Ishikawa (cell line): ENCODE measurements around the gene TOPAZ1.
A peak's percentile ranks its signal among the peaks of the same experiment; 100 is the strongest.

ENCODE experiments used
- CEBPB ChIP-seq: IDR thresholded peaks from 2 replicates; pipeline ENCODE4 v1.6.1; 2012
- CREB1 ChIP-seq: IDR thresholded peaks from 2 replicates; pipeline ENCODE4 v1.6.1; 2012; ENCODE audit warnings: low read depth
- EGR1 ChIP-seq: IDR thresholded peaks from 2 replicates; pipeline ENCODE4 v1.6.1; 2012
- EP300 ChIP-seq: IDR thresholded peaks from 2 replicates; pipeline ENCODE4 v1.6.1; 2012; ENCODE audit warnings: borderline replicate concordance
- FOXM1 ChIP-seq: IDR thresholded peaks from 2 replicates; pipeline ENCODE4 v1.6.1; 2012; ENCODE audit warnings: low read depth, borderline replicate concordance
- MAX ChIP-seq: IDR thresholded peaks from 2 replicates; pipeline ENCODE4 v1.6.1; 2012
- NFIC ChIP-seq: IDR thresholded peaks from 2 replicates; pipeline ENCODE4 v1.6.1; 2012
- RAD21 ChIP-seq: IDR thresholded peaks from 2 replicates; pipeline ENCODE4 v1.6.1; 2012; ENCODE audit warnings: low read depth
- REST ChIP-seq: IDR thresholded peaks from 2 replicates; pipeline ENCODE4 v1.6.1; 2012; ENCODE audit warnings: low read depth, mild to moderate bottlenecking
- TAF1 ChIP-seq: IDR thresholded peaks from 2 replicates; pipeline ENCODE4 v1.6.1; 2012; ENCODE audit warnings: low read depth, mild to moderate bottlenecking
- TEAD4 ChIP-seq: IDR thresholded peaks from 2 replicates; pipeline ENCODE4 v1.6.1; 2012
- USF1 ChIP-seq: IDR thresholded peaks from 2 replicates; pipeline ENCODE4 v1.6.1; 2012
- YY1 ChIP-seq: IDR thresholded peaks from 2 replicates; pipeline ENCODE4 v1.6.1; 2012; ENCODE audit warnings: low read depth

TOPAZ1 gene

GRCh38 chr3:44228900-44229299 is 12.8 kb upstream of the TOPAZ1 start:
- TF ChIP-seq RAD21 (no peak), YY1 (no peak), TEAD4 (no peak), REST (no peak), EGR1 (no peak), CREB1 (no peak), TAF1 (no peak), FOXM1 (no peak), EP300 (no peak), MAX (no peak), CEBPB (no peak), NFIC (no peak), USF1 (no peak)

- no peak for TF ChIP-seq RAD21
- no peak for TF ChIP-seq EGR1
- no peak for TF ChIP-seq EP300
- no peak for TF ChIP-seq CEBPB
Observed at GRCh38 chr3:44232407-44232806, 9.3 kb upstream of the TOPAZ1 start.

- TF ChIP-seq EGR1 (no peak), REST (no peak), CREB1 (no peak), MAX (no peak), EP300 (no peak), YY1 (no peak)
Observed at GRCh38 chr3:44234648-44235268, 6.9 kb upstream of the TOPAZ1 start.

- TF ChIP-seq RAD21, result peak; percentile 60
- TF ChIP-seq MAX, result no peak
- TF ChIP-seq TEAD4, result peak; percentile 40; the same call in 1 of the 2 replicates
Observed at GRCh38 chr3:44235604-44236484, 5.8 kb upstream of the TOPAZ1 start.

GRCh38 chr3:44236485-44236908 is 5.2 kb upstream of the TOPAZ1 start:
- TF ChIP-seq FOXM1, result no peak
- TF ChIP-seq USF1, result no peak

GRCh38 chr3:44237161-44237560 is 4.5 kb upstream of the TOPAZ1 start:
- no peak for TF ChIP-seq TAF1
- no peak for TF ChIP-seq USF1
- no peak for TF ChIP-seq YY1
- TF ChIP-seq REST, result no peak
- TF ChIP-seq EGR1, result no peak
- TF ChIP-seq CEBPB, result no peak
- no peak for TF ChIP-seq NFIC
- TF ChIP-seq CREB1, result no peak
